KMS-11 (cell line): ENCODE data around the gene TK2.

Experiments used
- H2AFZ ChIP-seq: fragments of 200-600 bp; sonication (generic); 2 replicates; pipeline ENCODE4 v1.6.1; 2016; ENCODE audit warnings: antibody characterized with exemption, mixed run types, low read depth
- H3K27ac ChIP-seq: fragments of 200-600 bp; sonication (generic); 2 replicates; pipeline ENCODE4 v1.6.1; 2016; ENCODE audit warnings: mild to moderate bottlenecking, mixed run types
- H3K27me3 ChIP-seq: fragments of 200-600 bp; sonication (generic); 2 replicates; pipeline ENCODE4 v1.6.1; 2017; ENCODE audit warnings: mild to moderate bottlenecking, low read depth, mixed run types, moderate library complexity; ENCODE audit not compliant: insufficient read depth
- H3K36me3 ChIP-seq: fragments of 200-600 bp; sonication (generic); 2 replicates; pipeline ENCODE4 v1.6.1; 2017; ENCODE audit warnings: mild to moderate bottlenecking, mixed run types; ENCODE audit not compliant: insufficient read depth
- H3K4me1 ChIP-seq: fragments of 200-600 bp; sonication (generic); 2 replicates; pipeline ENCODE4 v1.6.1; 2016; ENCODE audit warnings: mild to moderate bottlenecking, low read depth, mixed run types; ENCODE audit not compliant: poor library complexity, severe bottlenecking
- H3K4me2 ChIP-seq: fragments of 200-600 bp; sonication (generic); 2 replicates; pipeline ENCODE4 v1.7.0; 2016; ENCODE audit warnings: mild to moderate bottlenecking, mixed run types
- H3K4me3 ChIP-seq: fragments of 200-600 bp; sonication (generic); IDR thresholded peaks from 2 replicates; pipeline ENCODE4 v1.6.1; 2017; ENCODE audit warnings: low read depth, low read length, mixed read lengths; ENCODE audit not compliant: insufficient read depth
- H3K79me2 ChIP-seq: fragments of 200-600 bp; sonication (generic); 2 replicates; pipeline ENCODE4 v1.6.1; 2016; ENCODE audit warnings: low read depth, mixed run types; ENCODE audit not compliant: insufficient read depth
- H3K9ac ChIP-seq: fragments of 200-600 bp; sonication (generic); 2 replicates; pipeline ENCODE4 v1.6.1; 2016; ENCODE audit warnings: mild to moderate bottlenecking, mixed run types
- H4K20me1 ChIP-seq: fragments of 200-600 bp; sonication (generic); 2 replicates; pipeline ENCODE4 v1.6.1; 2016; ENCODE audit warnings: mild to moderate bottlenecking, mixed run types; ENCODE audit not compliant: insufficient read depth
- TF ChIP-seq, protein P1 (sequence below): fragments of 200-600 bp; sonication (generic); conservative IDR thresholded peaks from 2 replicates; pipeline ENCODE4 v1.6.1; 2017; ENCODE audit warnings: low read depth, mild to moderate bottlenecking, antibody characterized with exemption, low read length, moderate library complexity, mixed read lengths

TK2 gene

DNA sequence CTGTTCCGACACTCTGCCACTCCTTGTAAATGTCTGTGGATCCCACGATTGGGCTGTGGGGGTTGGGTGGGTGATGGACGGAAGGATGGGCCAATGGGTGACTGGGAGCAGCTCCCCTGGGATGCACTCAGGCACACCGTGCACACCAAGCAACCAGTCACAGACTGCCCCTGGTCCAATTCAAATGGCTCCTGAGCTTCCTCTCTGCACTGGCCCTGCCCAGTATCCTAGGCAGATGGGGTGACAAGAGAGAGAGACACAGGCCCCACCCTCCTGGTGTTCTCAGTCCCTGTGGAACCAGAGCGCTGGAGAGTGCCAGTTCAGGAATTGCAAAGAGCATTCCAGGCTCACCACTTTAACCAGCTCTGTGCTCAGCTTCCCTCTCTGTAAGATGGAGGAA is 90.0 kb downstream of the TK2 start:
- TF ChIP-seq, protein P1, sequence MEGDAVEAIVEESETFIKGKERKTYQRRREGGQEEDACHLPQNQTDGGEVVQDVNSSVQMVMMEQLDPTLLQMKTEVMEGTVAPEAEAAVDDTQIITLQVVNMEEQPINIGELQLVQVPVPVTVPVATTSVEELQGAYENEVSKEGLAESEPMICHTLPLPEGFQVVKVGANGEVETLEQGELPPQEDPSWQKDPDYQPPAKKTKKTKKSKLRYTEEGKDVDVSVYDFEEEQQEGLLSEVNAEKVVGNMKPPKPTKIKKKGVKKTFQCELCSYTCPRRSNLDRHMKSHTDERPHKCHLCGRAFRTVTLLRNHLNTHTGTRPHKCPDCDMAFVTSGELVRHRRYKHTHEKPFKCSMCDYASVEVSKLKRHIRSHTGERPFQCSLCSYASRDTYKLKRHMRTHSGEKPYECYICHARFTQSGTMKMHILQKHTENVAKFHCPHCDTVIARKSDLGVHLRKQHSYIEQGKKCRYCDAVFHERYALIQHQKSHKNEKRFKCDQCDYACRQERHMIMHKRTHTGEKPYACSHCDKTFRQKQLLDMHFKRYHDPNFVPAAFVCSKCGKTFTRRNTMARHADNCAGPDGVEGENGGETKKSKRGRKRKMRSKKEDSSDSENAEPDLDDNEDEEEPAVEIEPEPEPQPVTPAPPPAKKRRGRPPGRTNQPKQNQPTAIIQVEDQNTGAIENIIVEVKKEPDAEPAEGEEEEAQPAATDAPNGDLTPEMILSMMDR: no peak
- Histone ChIP-seq H3K79me2 (no peaks in the 10 kb centered on the region), H3K4me2 (no peak overlapping the region)

DNA sequence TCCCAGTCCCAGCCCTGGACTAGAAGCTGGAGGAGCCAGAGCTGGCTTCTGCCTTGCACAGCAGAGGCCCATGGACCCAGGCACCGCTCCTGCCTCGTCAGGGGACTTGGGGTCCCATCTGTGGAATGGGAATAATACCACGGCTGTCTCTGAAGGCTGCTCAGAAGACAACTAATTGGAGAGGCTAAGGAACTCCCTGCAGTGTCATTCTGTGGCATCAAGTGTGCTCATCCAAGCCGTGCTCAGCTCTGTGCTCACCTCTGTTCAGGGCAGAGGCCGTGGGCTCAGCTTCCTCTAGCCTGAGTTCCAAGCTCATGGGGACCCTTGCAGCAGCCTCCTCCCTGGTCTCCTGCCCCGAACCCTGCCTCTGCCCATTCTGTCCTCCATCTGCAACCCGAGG is 91.1 kb downstream of the TK2 start:
- no peak overlapping the region for H3K4me2 ChIP-seq
- TF ChIP-seq, protein P1: no peak
- no peak overlapping the region for H3K4me3 ChIP-seq
- no peak overlapping the region for H3K9ac ChIP-seq
- H3K27me3 ChIP-seq: no peaks in the 10 kb centered on the region
- no peaks in the 10 kb centered on the region for H3K79me2 ChIP-seq
- no peak overlapping the region for H3K27ac ChIP-seq
- no peaks in the 10 kb centered on the region for H3K36me3 ChIP-seq
- no peak overlapping the region for H2AFZ ChIP-seq
- H4K20me1 ChIP-seq: no peaks in the 10 kb centered on the region
- no peaks in the 10 kb centered on the region for H3K4me1 ChIP-seq

More for the DNA sequence above, 90.0 kb downstream of the TK2 start:
- H3K4me3 ChIP-seq: no peak overlapping the region
- no peaks in the 10 kb centered on the region for H3K4me1 ChIP-seq
- H4K20me1 ChIP-seq: no peaks in the 10 kb centered on the region
- no peaks in the 10 kb centered on the region for H3K27me3 ChIP-seq
- no peak overlapping the region for H3K27ac ChIP-seq
- no peaks in the 10 kb centered on the region for H3K36me3 ChIP-seq
- H3K9ac ChIP-seq: no peak overlapping the region
- no peak overlapping the region for H2AFZ ChIP-seq

DNA sequence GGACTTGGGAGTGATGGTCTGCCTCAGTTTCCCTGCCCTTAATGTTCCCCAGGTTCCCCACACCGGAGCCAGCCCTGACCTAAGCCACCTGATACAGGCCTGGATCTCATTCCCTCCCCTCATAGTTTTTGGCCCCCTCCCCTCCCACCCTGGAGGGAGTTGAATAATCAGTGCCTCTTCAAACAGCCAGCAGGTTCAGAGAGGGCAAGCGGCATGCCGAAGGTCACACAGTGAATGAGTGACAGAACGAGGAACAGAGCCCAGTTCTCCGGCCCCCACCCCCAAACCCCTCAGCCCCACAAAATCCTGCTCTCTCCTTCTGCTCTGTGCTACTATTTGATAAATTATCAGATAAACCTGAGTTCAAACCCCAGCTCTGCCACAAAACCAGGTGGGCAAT is 91.6 kb downstream of the TK2 start:
- Histone ChIP-seq H3K4me3 (no peak overlapping the region), H3K79me2 (no peaks in the 10 kb centered on the region), H3K36me3 (no peaks in the 10 kb centered on the region), H3K4me2 (no peak overlapping the region), H2AFZ (no peak overlapping the region), H3K27ac (no peak overlapping the region), H4K20me1 (no peaks in the 10 kb centered on the region), H3K4me1 (no peaks in the 10 kb centered on the region), H3K9ac (no peak overlapping the region), H3K27me3 (no peaks in the 10 kb centered on the region)
- TF ChIP-seq, protein P1: no peak
